ENCODE data around the gene PRR15. TPM values are rescaled to one million over a fixed set of nuclear protein-coding genes. Genes with fewer than 3 reads are reported as not detected.

PRR15 gene
- total and polyA plus RNA-seq, 2 of the 13 experiments (the other 11 are each of a cell fraction or from before 2014, with no cell fraction given) = 2.3 to 7.8 TPM

DNA sequence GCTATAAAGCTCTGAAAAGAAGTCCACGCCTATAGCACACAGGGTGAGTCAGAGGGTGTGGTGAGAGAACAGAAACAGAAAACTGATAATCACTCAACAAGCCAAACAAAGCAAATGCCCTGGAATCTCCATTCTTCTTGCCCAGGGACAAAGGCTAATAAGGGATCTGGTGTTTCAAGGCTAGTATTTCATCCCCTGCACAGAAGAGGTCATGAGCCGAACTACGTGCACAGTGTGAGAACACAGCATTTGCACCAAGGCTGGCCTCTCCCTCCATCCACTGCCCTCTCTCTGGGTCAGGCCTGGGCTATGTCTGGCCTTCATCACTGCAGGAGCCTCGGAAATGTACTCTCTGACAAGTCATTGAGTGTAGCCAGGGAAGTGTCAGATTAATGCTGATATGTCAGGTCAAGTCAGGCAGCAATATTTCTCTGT lies 42.7 kb downstream of the PRR15 start (continued):
- no peak for TF ChIP-seq ETV5 (CRISPR knock-in tag; IDR thresholded peaks at IDR 0.05; ENCODE audit: borderline replicate concordance)
- TF ChIP-seq MXD4 (CRISPR knock-in tag; IDR thresholded peaks at IDR 0.05) = no peak
- TF ChIP-seq, protein P1, sequence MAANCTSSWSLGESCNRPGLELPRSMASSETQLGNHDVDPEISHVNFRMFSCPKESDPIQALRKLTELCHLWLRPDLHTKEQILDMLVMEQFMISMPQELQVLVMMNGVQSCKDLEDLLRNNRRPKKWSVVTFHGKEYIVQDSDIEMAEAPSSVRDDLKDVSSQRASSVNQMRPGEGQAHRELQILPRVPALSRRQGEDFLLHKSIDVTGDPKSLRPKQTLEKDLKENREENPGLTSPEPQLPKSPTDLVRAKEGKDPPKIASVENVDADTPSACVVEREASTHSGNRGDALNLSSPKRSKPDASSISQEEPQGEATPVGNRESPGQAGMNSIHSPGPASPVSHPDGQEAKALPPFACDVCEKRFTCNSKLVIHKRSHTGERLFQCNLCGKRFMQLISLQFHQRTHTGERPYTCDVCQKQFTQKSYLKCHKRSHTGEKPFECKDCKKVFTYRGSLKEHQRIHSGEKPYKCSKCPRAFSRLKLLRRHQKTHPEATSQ (CRISPR knock-in tag; IDR thresholded peaks at IDR 0.05; ENCODE audit: borderline replicate concordance) = no peak
- TF ChIP-seq SALL1 (CRISPR knock-in tag; IDR thresholded peaks at IDR 0.05) = peak; percentile 22; the same call in 1 of the 2 replicates
- TF ChIP-seq, protein P2, sequence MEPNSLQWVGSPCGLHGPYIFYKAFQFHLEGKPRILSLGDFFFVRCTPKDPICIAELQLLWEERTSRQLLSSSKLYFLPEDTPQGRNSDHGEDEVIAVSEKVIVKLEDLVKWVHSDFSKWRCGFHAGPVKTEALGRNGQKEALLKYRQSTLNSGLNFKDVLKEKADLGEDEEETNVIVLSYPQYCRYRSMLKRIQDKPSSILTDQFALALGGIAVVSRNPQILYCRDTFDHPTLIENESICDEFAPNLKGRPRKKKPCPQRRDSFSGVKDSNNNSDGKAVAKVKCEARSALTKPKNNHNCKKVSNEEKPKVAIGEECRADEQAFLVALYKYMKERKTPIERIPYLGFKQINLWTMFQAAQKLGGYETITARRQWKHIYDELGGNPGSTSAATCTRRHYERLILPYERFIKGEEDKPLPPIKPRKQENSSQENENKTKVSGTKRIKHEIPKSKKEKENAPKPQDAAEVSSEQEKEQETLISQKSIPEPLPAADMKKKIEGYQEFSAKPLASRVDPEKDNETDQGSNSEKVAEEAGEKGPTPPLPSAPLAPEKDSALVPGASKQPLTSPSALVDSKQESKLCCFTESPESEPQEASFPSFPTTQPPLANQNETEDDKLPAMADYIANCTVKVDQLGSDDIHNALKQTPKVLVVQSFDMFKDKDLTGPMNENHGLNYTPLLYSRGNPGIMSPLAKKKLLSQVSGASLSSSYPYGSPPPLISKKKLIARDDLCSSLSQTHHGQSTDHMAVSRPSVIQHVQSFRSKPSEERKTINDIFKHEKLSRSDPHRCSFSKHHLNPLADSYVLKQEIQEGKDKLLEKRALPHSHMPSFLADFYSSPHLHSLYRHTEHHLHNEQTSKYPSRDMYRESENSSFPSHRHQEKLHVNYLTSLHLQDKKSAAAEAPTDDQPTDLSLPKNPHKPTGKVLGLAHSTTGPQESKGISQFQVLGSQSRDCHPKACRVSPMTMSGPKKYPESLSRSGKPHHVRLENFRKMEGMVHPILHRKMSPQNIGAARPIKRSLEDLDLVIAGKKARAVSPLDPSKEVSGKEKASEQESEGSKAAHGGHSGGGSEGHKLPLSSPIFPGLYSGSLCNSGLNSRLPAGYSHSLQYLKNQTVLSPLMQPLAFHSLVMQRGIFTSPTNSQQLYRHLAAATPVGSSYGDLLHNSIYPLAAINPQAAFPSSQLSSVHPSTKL (CRISPR knock-in tag; IDR thresholded peaks at IDR 0.05) = peak; percentile 53; the same call in 1 of the 2 replicates
- TF ChIP-seq, protein P3, sequence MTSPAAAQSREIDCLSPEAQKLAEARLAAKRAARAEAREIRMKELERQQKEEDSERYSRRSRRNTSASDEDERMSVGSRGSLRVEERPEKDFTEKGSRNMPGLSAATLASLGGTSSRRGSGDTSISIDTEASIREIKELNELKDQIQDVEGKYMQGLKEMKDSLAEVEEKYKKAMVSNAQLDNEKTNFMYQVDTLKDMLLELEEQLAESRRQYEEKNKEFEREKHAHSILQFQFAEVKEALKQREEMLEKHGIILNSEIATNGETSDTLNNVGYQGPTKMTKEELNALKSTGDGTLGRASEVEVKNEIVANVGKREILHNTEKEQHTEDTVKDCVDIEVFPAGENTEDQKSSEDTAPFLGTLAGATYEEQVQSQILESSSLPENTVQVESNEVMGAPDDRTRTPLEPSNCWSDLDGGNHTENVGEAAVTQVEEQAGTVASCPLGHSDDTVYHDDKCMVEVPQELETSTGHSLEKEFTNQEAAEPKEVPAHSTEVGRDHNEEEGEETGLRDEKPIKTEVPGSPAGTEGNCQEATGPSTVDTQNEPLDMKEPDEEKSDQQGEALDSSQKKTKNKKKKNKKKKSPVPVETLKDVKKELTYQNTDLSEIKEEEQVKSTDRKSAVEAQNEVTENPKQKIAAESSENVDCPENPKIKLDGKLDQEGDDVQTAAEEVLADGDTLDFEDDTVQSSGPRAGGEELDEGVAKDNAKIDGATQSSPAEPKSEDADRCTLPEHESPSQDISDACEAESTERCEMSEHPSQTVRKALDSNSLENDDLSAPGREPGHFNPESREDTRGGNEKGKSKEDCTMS (CRISPR knock-in tag; conservative IDR thresholded peaks at IDR 0.05) = no peak
- no peak for TF ChIP-seq EED (CRISPR knock-in tag; IDR thresholded peaks at IDR 0.05)
- TF ChIP-seq ATF1 (CRISPR knock-in tag; IDR thresholded peaks at IDR 0.05) = no peak
- no peak for TF ChIP-seq SOX6 (IDR thresholded peaks at IDR 0.05)
- peak; percentile 72 for TF ChIP-seq SOX6 (CRISPR knock-in tag; IDR thresholded peaks at IDR 0.05)
- TF ChIP-seq ZFP36 (IDR thresholded peaks at IDR 0.05; ENCODE audit: borderline replicate concordance, low read depth, low read length, partially characterized antibody) = no peak
- TF ChIP-seq CBX5 (CRISPR knock-in tag; IDR thresholded peaks at IDR 0.05; ENCODE audit: borderline replicate concordance) = no peak
- no peak for TF ChIP-seq ZNF354B (CRISPR knock-in tag; IDR thresholded peaks at IDR 0.05)
- TF ChIP-seq TCF7L2 (IDR thresholded peaks at IDR 0.05; ENCODE audit: low read depth, low read length) = no peak
- TF ChIP-seq ZNF614 (CRISPR knock-in tag; IDR thresholded peaks at IDR 0.05; ENCODE audit: borderline replicate concordance) = no peak
- TF ChIP-seq, protein P4, sequence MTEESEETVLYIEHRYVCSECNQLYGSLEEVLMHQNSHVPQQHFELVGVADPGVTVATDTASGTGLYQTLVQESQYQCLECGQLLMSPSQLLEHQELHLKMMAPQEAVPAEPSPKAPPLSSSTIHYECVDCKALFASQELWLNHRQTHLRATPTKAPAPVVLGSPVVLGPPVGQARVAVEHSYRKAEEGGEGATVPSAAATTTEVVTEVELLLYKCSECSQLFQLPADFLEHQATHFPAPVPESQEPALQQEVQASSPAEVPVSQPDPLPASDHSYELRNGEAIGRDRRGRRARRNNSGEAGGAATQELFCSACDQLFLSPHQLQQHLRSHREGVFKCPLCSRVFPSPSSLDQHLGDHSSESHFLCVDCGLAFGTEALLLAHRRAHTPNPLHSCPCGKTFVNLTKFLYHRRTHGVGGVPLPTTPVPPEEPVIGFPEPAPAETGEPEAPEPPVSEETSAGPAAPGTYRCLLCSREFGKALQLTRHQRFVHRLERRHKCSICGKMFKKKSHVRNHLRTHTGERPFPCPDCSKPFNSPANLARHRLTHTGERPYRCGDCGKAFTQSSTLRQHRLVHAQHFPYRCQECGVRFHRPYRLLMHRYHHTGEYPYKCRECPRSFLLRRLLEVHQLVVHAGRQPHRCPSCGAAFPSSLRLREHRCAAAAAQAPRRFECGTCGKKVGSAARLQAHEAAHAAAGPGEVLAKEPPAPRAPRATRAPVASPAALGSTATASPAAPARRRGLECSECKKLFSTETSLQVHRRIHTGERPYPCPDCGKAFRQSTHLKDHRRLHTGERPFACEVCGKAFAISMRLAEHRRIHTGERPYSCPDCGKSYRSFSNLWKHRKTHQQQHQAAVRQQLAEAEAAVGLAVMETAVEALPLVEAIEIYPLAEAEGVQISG (CRISPR knock-in tag; IDR thresholded peaks at IDR 0.05) = no peak
